IMR-90 (cell line): ENCODE data around the gene USP36.

Experiments used
- CTCF ChIP-seq: conservative IDR thresholded peaks from 2 replicates; pipeline ENCODE4 v1.5.1; 2012; ENCODE audit warnings: mild to moderate bottlenecking, low read depth, low read length, improper control_type of control experiment
- TF ChIP-seq, protein P1 (sequence below): fragments of 150-350 bp; IDR thresholded peaks from 2 replicates; pipeline ENCODE4 v1.6.1; 2017; ENCODE audit warnings: mild to moderate bottlenecking, antibody characterized with exemption, low read length, low read depth

DNA sequence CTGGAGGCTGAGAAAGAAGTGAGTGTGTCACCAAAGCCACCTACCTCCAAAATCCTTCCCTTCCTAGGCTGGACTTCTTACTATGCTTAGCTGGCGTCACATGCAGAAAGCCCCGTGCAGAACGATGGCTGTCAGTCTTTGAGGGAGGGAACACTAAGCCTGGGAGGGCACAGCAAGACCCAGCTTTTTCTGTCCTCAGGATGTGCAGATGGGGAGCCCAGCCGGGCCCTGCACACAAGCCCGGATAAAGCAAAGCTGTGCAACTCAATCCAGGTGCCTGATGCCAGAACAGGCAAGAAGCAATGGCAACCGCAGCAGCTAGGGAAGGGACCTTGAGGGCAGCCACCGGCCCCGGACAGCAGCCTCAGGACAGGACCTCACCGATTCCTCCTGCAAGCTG lies 13.9 kb upstream of the USP36 start:
- no peak for TF ChIP-seq CTCF
- TF ChIP-seq, protein P1, sequence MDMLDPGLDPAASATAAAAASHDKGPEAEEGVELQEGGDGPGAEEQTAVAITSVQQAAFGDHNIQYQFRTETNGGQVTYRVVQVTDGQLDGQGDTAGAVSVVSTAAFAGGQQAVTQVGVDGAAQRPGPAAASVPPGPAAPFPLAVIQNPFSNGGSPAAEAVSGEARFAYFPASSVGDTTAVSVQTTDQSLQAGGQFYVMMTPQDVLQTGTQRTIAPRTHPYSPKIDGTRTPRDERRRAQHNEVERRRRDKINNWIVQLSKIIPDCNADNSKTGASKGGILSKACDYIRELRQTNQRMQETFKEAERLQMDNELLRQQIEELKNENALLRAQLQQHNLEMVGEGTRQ, result no peak
